HepG2 (cell line): Measurements from ENCODE around the gene ITGA6. TPM values are rescaled to one million over a fixed set of nuclear protein-coding genes. Genes with fewer than 3 reads are reported as not detected.

Experiments used
- ARNTL ChIP-seq: sonication (generic); formaldehyde crosslinking; IDR thresholded peaks from 2 replicates; pipeline ENCODE4 v1.4.0; 2020; ENCODE audit warnings: mild to moderate bottlenecking, missing genetic modification reagents
- ELF3 ChIP-seq: IDR thresholded peaks from 2 replicates; pipeline ENCODE4 v1.6.1; 2016; ENCODE audit warnings: missing genetic modification reagents, missing compliant biosample characterization
- FOXA3 ChIP-seq: IDR thresholded peaks from 2 replicates; pipeline ENCODE4 v1.6.1; 2016; ENCODE audit warnings: missing genetic modification reagents, missing compliant biosample characterization
- HNF4A ChIP-seq: sonication (generic); formaldehyde crosslinking; IDR thresholded peaks from 2 replicates; pipeline ENCODE4 v1.4.0; 2020; ENCODE audit warnings: missing genetic modification reagents
- IRF1 ChIP-seq: sonication (generic); formaldehyde crosslinking; IDR thresholded peaks from 2 replicates; pipeline ENCODE4 v1.4.0; 2020; ENCODE audit warnings: low read depth, mild to moderate bottlenecking, missing genetic modification reagents
- JUND ChIP-seq: sonication (generic); formaldehyde crosslinking; IDR thresholded peaks from 2 replicates; pipeline ENCODE4 v1.8.0; 2022; ENCODE audit warnings: mild to moderate bottlenecking, missing genetic modification reagents
- KDM1A ChIP-seq: IDR thresholded peaks from 2 replicates; pipeline ENCODE4 v1.6.1; 2016; ENCODE audit warnings: missing compliant biosample characterization
- MED1 ChIP-seq: sonication (generic); formaldehyde crosslinking; IDR thresholded peaks from 2 replicates; pipeline ENCODE4 v1.4.0; 2020; ENCODE audit warnings: missing genetic modification reagents
- MYPOP ChIP-seq: sonication (generic); formaldehyde crosslinking; IDR thresholded peaks from 2 replicates; pipeline ENCODE4 v1.8.1; 2023; ENCODE audit warnings: mild to moderate bottlenecking, moderate library complexity, missing genetic modification reagents
- NCOR1 ChIP-seq: fragments of 200-600 bp; sonication (generic); IDR thresholded peaks from 2 replicates; pipeline ENCODE4 v1.7.0; 2017; ENCODE audit warnings: antibody characterized with exemption, low read length, borderline replicate concordance
- NR2F1 ChIP-seq, 2 experiments: fragments of 450-650 bp in 1 of 2; formaldehyde crosslinking in 1 of 2; IDR thresholded peaks; 2 replicates each; pipeline versions ENCODE4 v1.5.0 to v1.6.1; 2016 to 2020; ENCODE audit warnings: mild to moderate bottlenecking in 1 of 2, missing compliant biosample characterization in 1 of 2, missing genetic modification reagents in 1 of 2, moderate library complexity in 1 of 2
- NR2F2 ChIP-seq: IDR thresholded peaks from 2 replicates; pipeline ENCODE4 v1.6.1; 2012; ENCODE audit warnings: low read depth, inconsistent platforms, borderline replicate concordance
- TRIM22 ChIP-seq: fragments of 450-650 bp; IDR thresholded peaks from 2 replicates; pipeline ENCODE4 v1.6.1; 2017
- ZNF644 ChIP-seq: IDR thresholded peaks from 2 replicates; pipeline ENCODE4 v1.6.1; 2016; ENCODE audit warnings: low read depth
- ZSCAN31 ChIP-seq: sonication (generic); formaldehyde crosslinking; IDR thresholded peaks from 2 replicates; pipeline ENCODE4 v1.5.0; 2020; ENCODE audit warnings: low read depth, mild to moderate bottlenecking, missing genetic modification reagents
- polyA plus RNA-seq, 8 experiments: library from polyadenylated mRNA; depleted of rRNA in 3 of 8; stranded (reverse) in 7 of 8; unstranded in 1 of 8; fragments of >200 nt; fragmentation: Illumina TruSeq in 4 of 8; extraction: Trizol in 4 of 8; gene quantifications; 2 replicates each; pipeline versions ENCODE4 v1.2.1 to v1.2.3, GENCODE V29; 2011 to 2016; ENCODE audit warnings: low read depth in 4 of 8, missing spikeins in 1 of 8, mixed read lengths in 1 of 8; ENCODE audit not compliant: insufficient read depth in 1 of 8
- total RNA-seq, 5 experiments: library from RNA; depleted of rRNA; stranded (reverse); fragments of >200 nt; fragmentation: Illumina TruSeq; extraction: Trizol; gene quantifications; 2 replicates each; pipeline ENCODE4 v1.2.3, GENCODE V29; 2016; ENCODE audit warnings: low read depth in 1 of 5
- TF ChIP-seq, protein P1 (sequence below): sonication (generic); formaldehyde crosslinking; conservative IDR thresholded peaks from 2 replicates; pipeline ENCODE4 v1.5.0; 2020; ENCODE audit warnings: missing genetic modification reagents
- TF ChIP-seq, protein P2 (sequence below): sonication (generic); formaldehyde crosslinking; IDR thresholded peaks from 2 replicates; pipeline ENCODE4 v1.8.0; 2022; ENCODE audit warnings: mild to moderate bottlenecking, missing genetic modification reagents, moderate library complexity
- TF ChIP-seq, protein P3 (sequence below): sonication (generic); formaldehyde crosslinking; IDR thresholded peaks from 2 replicates; pipeline ENCODE4 v1.4.0; 2020; ENCODE audit warnings: mild to moderate bottlenecking, missing genetic modification reagents
- TF ChIP-seq, protein P4 (sequence below): sonication (generic); formaldehyde crosslinking; IDR thresholded peaks from 2 replicates; pipeline ENCODE4 v1.8.0; 2022; ENCODE audit warnings: missing genetic modification reagents, mild to moderate bottlenecking, moderate library complexity, borderline replicate concordance
- TF ChIP-seq, protein P5 (sequence below): sonication (generic); formaldehyde crosslinking; IDR thresholded peaks from 2 replicates; pipeline ENCODE4 v1.5.0; 2020; ENCODE audit warnings: mild to moderate bottlenecking, low read depth, missing genetic modification reagents, borderline replicate concordance

The ITGA6 gene
- total and polyA plus RNA-seq, 2 of the 13 experiments (the other 11 are each of a cell fraction or from before 2014, with no cell fraction given): 24.0 to 92.5 TPM

DNA sequence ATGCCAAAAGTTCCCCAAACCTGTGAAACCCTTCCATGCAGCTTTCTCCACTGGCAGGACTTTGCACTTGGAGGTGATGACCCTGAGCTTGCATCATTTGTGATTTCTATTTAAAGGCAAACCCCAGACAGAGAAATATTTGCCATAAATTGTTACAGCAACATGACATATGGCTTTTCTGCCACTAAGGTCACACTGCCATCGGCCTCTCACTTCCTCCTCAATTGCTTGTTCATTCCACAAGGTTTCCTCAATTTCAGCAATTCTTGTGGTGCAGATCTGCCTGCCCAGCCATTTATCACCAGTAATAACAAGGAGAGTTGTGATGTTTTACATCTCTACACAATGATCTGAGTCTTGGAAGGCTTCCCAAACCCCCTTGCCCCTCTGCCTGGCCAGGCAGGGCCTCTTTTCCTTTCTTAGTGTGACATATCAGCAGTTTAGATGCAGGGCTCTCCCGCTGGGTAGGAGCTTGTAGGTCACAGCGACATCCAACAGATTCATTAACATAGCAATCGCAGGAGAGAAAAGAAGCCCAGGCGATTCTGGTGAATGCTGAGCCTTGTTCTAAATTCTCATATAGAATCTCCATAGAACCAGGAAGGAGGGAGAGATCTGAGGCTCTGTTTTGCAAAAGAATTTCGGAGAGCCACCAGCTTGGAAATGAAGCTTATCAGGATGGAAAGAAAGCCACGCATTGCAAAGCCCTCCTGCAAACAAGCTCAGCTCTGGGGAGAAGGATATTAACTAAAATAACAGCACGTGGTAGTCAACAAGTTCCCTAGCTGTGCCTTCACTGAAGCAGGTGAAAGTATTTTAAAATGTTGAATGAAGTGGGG lies 46.7 kb upstream of the ITGA6 start (continued):
- TF ChIP-seq MYPOP (CRISPR knock-in tag) (peak; percentile 48; the same call in 1 of the 2 replicates), ZSCAN31 (CRISPR knock-in tag) (no peak), JUND (CRISPR knock-in tag) (0 out of 2 replicates have a peak, but pooled peaks have one; percentile 22), NR2F2 (peak; percentile 81), NCOR1 (peak; percentile 48; the same call in 1 of the 2 replicates), NR2F1 (CRISPR knock-in tag; IDR thresholded peaks at IDR 0.05) (peak; percentile 80 to 81; a peak in 3 of 4 replicates), TRIM22 (no peak), HNF4A (CRISPR knock-in tag) (peak; percentile 87), KDM1A (CRISPR knock-in tag) (no peak), MED1 (CRISPR knock-in tag) (no peak), FOXA3 (CRISPR knock-in tag) (0 out of 2 replicates have a peak, but pooled peaks have one; percentile 26), ZNF644 (CRISPR knock-in tag) (peak; percentile 36; the same call in 1 of the 2 replicates), ARNTL (CRISPR knock-in tag) (no peak), IRF1 (CRISPR knock-in tag) (no peak), ELF3 (peak; percentile 65; the same call in 1 of the 2 replicates)
- TF ChIP-seq, protein P1, sequence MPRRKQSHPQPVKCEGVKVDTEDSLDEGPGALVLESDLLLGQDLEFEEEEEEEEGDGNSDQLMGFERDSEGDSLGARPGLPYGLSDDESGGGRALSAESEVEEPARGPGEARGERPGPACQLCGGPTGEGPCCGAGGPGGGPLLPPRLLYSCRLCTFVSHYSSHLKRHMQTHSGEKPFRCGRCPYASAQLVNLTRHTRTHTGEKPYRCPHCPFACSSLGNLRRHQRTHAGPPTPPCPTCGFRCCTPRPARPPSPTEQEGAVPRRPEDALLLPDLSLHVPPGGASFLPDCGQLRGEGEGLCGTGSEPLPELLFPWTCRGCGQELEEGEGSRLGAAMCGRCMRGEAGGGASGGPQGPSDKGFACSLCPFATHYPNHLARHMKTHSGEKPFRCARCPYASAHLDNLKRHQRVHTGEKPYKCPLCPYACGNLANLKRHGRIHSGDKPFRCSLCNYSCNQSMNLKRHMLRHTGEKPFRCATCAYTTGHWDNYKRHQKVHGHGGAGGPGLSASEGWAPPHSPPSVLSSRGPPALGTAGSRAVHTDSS (CRISPR knock-in tag): no peak
- TF ChIP-seq, protein P2, sequence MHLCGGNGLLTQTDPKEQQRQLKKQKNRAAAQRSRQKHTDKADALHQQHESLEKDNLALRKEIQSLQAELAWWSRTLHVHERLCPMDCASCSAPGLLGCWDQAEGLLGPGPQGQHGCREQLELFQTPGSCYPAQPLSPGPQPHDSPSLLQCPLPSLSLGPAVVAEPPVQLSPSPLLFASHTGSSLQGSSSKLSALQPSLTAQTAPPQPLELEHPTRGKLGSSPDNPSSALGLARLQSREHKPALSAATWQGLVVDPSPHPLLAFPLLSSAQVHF (CRISPR knock-in tag): no peak
- TF ChIP-seq, protein P3, sequence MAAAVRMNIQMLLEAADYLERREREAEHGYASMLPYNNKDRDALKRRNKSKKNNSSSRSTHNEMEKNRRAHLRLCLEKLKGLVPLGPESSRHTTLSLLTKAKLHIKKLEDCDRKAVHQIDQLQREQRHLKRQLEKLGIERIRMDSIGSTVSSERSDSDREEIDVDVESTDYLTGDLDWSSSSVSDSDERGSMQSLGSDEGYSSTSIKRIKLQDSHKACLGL (CRISPR knock-in tag): no peak
- TF ChIP-seq, protein P4, sequence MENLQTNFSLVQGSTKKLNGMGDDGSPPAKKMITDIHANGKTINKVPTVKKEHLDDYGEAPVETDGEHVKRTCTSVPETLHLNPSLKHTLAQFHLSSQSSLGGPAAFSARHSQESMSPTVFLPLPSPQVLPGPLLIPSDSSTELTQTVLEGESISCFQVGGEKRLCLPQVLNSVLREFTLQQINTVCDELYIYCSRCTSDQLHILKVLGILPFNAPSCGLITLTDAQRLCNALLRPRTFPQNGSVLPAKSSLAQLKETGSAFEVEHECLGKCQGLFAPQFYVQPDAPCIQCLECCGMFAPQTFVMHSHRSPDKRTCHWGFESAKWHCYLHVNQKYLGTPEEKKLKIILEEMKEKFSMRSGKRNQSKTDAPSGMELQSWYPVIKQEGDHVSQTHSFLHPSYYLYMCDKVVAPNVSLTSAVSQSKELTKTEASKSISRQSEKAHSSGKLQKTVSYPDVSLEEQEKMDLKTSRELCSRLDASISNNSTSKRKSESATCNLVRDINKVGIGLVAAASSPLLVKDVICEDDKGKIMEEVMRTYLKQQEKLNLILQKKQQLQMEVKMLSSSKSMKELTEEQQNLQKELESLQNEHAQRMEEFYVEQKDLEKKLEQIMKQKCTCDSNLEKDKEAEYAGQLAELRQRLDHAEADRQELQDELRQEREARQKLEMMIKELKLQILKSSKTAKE (CRISPR knock-in tag): no peak
- TF ChIP-seq, protein P5, sequence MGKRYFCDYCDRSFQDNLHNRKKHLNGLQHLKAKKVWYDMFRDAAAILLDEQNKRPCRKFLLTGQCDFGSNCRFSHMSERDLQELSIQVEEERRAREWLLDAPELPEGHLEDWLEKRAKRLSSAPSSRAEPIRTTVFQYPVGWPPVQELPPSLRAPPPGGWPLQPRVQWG (CRISPR knock-in tag): no peak
